ENCODE measurements around the gene STIL.

STIL gene

GRCh38 chr1:47229031-47229885 is 84.7 kb downstream of the STIL start:
- TF ChIP-seq CTCF (IDR thresholded peaks at IDR 0.05; ENCODE audit: insufficient read depth, low read depth, low read length, missing control alignments) = no peak
- no peak overlapping the region for H3K4me3 ChIP-seq (ENCODE audit: low read length)
- DNase-seq (ENCODE audit: low read depth) = no peak

- DNase-seq (ENCODE audit: low read depth) = no peak
- H3K4me3 ChIP-seq (ENCODE audit: low read length) = no peak overlapping the region
- no peak for TF ChIP-seq CTCF (IDR thresholded peaks at IDR 0.05; ENCODE audit: insufficient read depth, low read depth, low read length, missing control alignments)
Measured at GRCh38 chr1:47228644-47229030, 85.3 kb downstream of the STIL start.

GRCh38 chr1:47227341-47228232 is 86.4 kb downstream of the STIL start:
- DNase-seq (ENCODE audit: low read depth) = no peak
- no peak overlapping the region for H3K4me3 ChIP-seq (ENCODE audit: low read length)

GRCh38 chr1:47226839-47227215 is 87.1 kb downstream of the STIL start:
- no peak for TF ChIP-seq CTCF (IDR thresholded peaks at IDR 0.05; ENCODE audit: insufficient read depth, low read depth, low read length, missing control alignments)
- DNase-seq (ENCODE audit: low read depth) = no peak
- no peak overlapping the region for H3K4me3 ChIP-seq (ENCODE audit: low read length)

More at GRCh38 chr1:47227341-47228232, 86.4 kb downstream of the STIL start:
- TF ChIP-seq CTCF (IDR thresholded peaks at IDR 0.05; ENCODE audit: insufficient read depth, low read depth, low read length, missing control alignments) = no peak

- TF ChIP-seq CTCF (IDR thresholded peaks at IDR 0.05; ENCODE audit: insufficient read depth, low read depth, low read length, missing control alignments) = no peak
- no peak overlapping the region for H3K4me3 ChIP-seq (ENCODE audit: low read length)
- no peak for DNase-seq (ENCODE audit: low read depth)
Measured at GRCh38 chr1:47226121-47226838, 87.7 kb downstream of the STIL start.

GRCh38 chr1:47225430-47226100 is 88.4 kb downstream of the STIL start:
- no peak for TF ChIP-seq CTCF (IDR thresholded peaks at IDR 0.05; ENCODE audit: insufficient read depth, low read depth, low read length, missing control alignments)
- H3K4me3 ChIP-seq (ENCODE audit: low read length) = no peak overlapping the region
- no peak for DNase-seq (ENCODE audit: low read depth)

Measured in epithelial cell of esophagus (primary cell).